ENCODE results near the gene CDC42SE2.
A peak's percentile ranks its signal among the peaks of the same experiment; 100 is the strongest.

The CDC42SE2 gene

GRCh38 chr5:131373265-131373664 lies 109.4 kb downstream of the CDC42SE2 start:
- no peak for DNase-seq

- DNase-seq: no peak
Observed at GRCh38 chr5:131375351-131375750, 111.5 kb downstream of the CDC42SE2 start.

- DNase-seq: no peak
Observed at GRCh38 chr5:131377346-131377745, 113.5 kb downstream of the CDC42SE2 start.

GRCh38 chr5:131377785-131378325 lies 114.0 kb downstream of the CDC42SE2 start:
- no peak for DNase-seq

DNA sequence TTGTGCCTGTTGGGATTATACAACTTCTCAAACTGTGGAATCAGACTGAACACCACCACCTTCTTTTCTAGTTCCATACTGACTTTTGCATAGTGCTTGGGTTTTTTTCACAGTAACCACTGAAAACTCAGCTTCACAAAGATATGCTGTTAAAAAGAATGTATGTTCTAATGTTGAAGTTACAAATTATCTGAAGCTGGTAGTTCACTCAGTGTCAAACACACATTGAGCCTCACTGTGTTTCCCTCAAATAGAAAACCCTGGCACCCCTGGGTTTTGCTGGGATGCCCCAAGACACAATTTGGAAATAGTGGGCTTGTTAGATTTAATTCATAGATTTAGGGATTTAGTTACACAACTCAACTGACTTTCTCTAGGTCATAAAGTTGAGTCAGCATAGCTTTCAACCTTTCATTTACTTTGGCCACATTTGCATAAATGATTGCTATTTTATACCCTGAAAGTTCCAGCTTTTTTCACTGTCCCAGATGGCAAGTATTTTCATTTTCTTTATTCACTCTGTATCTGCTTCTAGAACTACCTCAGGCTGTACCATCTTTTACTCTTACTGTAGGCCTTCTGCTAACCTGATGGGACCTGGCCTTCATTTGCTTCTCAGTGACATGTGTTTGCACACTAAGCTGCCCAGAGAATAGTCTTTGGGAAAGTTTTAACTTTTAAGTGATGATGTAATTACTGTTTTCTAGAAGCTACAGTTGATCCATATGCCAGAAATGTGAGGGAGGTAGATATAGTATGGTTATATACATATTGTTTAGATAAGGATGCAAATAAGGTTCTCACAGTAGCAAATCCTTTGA lies 115.1 kb downstream of the CDC42SE2 start:
- DNase-seq: peak; percentile 34 to 38

DNA sequence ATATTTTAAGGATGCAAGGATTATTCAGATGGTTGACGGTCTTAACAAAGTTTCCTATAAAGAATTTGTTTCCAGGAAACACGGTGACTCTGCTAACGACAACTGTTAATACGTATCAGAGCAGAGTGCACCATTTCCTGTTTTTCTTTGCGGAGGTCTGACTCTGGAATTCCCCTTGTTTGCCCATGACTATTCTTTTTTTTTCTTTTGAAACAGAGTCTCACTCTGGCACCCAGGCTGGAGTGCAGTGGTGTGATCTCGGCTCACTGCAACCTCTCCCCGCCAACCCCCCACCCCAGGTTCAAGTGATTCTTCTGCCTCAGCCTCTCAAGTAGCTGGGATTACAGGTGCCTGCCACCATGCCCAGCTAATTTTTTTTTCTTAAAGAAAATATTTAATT lies 115.9 kb downstream of the CDC42SE2 start:
- DNase-seq: peak; percentile 72 to 78

GRCh38 chr5:131380238-131380637 lies 116.4 kb downstream of the CDC42SE2 start:
- DNase-seq: peak in 1 of 2 donors; percentile 33

DNA sequence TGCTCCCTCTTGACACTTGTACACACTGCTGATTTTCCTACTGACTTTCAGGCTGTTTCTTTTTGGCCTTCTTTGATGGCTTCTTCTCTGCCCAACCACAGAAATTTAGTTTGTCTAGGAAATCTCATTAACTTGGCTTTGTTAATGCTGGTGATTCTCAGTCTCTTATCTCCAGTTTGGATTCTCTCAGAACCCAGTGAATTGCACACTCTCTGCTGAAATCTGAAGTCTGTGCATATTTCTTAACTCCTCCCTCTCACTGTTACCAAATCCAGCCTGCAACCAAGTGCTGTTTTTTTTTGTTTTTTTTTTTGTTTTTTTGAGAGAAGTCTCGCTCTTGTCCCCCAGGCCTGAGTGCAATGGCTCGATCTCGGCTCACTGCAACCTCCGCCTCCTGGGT lies 117.2 kb downstream of the CDC42SE2 start:
- DNase-seq: no peak

GRCh38 chr5:131381777-131382176 lies 117.9 kb downstream of the CDC42SE2 start:
- DNase-seq: no peak

GRCh38 chr5:131382407-131383395 lies 118.8 kb downstream of the CDC42SE2 start:
- DNase-seq: peak; percentile 47 to 56

DNA sequence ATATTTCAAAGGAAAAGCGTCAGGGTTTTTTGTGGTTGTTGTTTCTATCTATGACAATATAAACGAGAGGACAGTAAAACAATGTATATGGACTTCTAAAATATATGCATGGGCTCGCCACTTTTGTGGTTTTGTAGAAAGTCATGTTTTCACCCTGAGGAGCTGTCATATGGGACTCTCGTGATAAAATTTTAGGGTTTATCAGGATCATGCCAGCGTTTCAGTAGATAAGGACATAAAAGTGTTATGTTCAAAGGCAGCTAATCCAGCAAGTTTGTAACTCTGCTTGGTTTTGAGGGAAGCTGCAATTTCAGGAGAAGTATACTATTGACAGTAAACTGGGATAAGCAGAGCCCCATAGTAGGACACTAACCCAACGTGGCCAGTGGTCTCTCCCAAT lies 120.3 kb downstream of the CDC42SE2 start:
- no peak for DNase-seq

- DNase-seq: peak; percentile 42 to 53
Observed at GRCh38 chr5:131384616-131385214, 120.9 kb downstream of the CDC42SE2 start.

DNA sequence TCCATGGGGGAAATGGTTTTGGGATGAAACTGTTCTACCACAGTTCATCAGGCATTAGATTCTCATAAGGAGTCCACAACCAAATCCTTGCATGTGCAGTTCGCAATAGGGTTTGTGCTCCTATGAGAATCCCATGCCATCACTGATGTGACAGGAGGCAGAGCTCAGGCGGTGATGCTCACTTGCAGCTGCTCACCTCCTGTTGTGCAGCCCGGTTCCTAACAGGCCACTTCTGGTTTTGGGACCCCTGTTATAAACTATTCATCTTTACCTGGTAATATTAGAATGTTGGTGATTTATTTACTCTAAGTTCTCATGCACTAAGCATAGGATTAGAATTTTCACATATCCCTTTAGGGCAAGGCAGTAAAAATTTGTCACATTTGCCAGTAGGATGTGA lies 122.3 kb downstream of the CDC42SE2 start:
- no peak for DNase-seq

DNA sequence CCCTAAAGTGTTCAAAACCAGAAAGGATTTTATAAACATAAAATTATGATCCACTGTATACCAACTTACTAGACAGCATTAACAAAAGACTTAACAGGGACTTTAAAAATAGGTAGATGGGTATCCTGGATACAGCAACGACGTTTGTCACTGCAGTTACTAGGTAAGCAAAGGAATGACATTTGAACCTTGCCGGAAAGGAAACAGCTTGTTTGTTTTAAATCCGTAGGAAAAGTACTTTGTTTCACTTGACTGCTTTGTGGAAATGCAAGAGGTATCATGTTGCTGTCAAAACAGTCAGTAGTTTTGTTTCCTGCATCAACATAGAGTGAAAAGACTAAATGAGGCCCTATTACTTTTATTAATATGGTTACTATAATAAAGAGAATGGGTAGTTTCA lies 122.9 kb downstream of the CDC42SE2 start:
- DNase-seq: no peak

- no peak for DNase-seq
Observed at GRCh38 chr5:131387255-131387654, 123.4 kb downstream of the CDC42SE2 start.

DNA sequence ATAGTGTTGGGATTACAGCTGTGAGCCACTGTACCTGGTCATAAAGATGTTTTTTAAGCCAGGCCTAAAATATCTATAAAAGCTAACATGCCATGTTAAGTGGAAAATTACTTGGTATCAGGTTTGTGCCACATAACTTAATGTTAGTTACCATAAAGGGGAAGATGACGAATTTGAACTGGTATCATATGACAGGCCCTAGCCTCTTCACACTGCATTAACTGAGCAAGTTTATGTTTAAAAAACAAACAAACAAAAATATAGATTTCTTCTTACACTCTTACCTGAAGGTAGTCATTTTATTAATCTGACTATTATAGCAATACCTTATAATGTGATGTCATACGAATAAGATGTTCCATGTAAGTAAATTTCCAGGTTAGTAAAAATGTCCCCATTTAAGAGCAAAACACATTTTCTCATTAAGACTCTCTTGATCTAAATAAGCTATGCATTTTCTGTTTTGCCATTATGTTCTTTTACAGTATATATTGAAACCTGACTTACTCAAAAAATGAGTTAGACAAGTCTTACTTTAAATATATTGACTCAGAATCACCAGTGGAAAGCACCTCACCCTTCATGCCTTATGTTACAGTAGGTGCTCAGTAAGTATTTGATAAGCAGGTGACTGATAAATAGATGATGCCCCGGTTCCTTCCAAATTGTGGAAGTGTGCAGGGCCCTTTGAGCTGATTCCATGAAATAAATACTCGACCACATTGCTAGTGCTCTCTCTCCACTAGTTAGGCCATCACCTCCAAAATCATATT lies 125.4 kb downstream of the CDC42SE2 start:
- no peak for DNase-seq

DNA sequence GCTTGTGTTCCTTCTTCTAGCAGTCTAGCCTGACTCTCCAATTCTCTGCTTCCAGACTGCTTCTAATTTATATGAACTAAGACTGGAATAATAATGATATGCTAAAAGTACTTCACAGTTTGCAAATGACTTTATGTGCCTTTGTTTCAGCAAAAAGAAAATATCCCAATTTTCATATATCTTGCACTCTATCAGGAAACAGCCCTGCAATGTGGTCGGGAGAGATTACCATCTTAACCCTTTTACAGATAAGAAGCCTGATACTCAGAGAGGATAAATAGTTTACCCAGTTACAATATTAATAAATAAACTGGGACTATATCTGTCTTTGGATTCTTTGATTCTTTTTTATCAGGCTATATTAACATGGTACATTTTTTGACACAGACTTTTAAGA lies 126.0 kb downstream of the CDC42SE2 start:
- no peak for DNase-seq

- DNase-seq: no peak
Observed at GRCh38 chr5:131392466-131393095, 128.7 kb downstream of the CDC42SE2 start.

DNA sequence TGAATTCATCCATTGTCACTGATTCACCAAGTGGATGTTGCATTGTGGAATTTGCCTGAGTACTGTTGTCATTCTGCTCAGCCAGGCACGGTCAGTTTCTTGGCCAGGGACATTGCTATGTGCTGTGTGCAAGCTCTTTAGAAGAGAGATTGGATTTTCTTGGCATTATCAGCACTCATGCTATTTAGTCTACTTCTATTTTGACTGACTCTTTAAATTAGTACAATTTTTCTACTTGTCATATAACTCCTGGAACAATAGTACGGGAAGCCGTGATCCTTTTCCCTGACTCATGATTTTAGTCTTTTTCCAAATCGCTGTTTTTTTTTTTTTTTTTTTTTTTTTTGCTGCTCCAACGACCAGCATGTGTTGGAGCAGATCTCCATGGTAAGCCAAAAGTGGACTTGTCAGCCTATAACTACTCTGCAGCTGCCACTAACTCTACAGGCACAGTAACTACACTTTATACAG lies 129.7 kb downstream of the CDC42SE2 start:
- DNase-seq: no peak

DNA sequence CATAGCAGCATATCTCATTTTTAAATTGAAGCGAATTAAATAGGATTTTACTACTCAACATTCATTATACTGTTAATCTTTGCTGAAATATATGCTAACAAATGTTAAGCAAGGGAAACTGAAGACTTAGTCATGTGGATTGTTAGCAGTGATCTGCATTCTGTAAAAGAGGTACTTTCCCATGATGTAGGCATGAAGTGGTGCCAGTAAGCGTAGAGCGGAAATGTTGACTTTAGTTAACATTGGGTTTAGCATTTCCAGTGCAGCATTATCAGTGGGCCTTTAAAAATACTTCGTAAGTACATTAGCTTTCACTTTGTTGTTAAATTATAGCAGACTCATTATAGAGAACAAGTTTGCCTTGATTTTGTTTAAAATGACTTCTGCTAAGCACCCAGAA lies 130.3 kb downstream of the CDC42SE2 start:
- DNase-seq: peak; percentile 48 to 49

DNA sequence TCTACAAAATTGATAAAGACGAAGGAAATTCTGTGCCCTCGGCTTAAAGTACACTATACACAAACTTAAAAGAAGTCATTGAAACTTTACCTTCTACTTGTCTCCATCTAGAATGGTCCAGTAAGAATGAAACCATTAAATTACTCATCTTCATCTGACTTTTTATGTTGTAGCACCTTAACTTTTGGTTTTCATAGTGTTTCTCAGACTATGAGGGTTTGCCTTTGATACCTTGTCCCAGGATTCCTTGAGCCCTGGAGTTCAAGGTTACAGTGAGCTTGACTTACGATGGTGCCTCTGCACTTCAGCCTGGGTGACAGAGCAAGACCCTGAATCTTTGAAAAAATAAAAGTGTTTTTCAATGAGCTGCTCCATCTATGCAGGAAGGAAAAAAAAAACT lies 132.2 kb downstream of the CDC42SE2 start:
- no peak for DNase-seq
